AG10803 (cell line): ENCODE measurements around the gene HMGCLL1.

ENCODE experiments used
- DNase-seq: peaks from one replicate; pipeline ENCODE4 v3.0.0; 2010; ENCODE audit warnings: low read depth
- H3K4me3 ChIP-seq: 2 replicates; pipeline ENCODE4 v1.5.1; 2011; ENCODE audit warnings: mild to moderate bottlenecking, low read length, control low read depth
- TF ChIP-seq, protein P1 (sequence below): conservative IDR thresholded peaks from 2 replicates; pipeline ENCODE4 v1.5.1; 2011; ENCODE audit warnings: mild to moderate bottlenecking, low read length, control low read depth, inconsistent platforms

The HMGCLL1 gene

GRCh38 chr6:55566036-55566710, 12.8 kb downstream of the HMGCLL1 start:
- no peak for DNase-seq
- TF ChIP-seq, protein P1, sequence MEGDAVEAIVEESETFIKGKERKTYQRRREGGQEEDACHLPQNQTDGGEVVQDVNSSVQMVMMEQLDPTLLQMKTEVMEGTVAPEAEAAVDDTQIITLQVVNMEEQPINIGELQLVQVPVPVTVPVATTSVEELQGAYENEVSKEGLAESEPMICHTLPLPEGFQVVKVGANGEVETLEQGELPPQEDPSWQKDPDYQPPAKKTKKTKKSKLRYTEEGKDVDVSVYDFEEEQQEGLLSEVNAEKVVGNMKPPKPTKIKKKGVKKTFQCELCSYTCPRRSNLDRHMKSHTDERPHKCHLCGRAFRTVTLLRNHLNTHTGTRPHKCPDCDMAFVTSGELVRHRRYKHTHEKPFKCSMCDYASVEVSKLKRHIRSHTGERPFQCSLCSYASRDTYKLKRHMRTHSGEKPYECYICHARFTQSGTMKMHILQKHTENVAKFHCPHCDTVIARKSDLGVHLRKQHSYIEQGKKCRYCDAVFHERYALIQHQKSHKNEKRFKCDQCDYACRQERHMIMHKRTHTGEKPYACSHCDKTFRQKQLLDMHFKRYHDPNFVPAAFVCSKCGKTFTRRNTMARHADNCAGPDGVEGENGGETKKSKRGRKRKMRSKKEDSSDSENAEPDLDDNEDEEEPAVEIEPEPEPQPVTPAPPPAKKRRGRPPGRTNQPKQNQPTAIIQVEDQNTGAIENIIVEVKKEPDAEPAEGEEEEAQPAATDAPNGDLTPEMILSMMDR, result no peak
- no peak overlapping the region for H3K4me3 ChIP-seq

- TF ChIP-seq, protein P1, result no peak
- DNase-seq, result no peak
- H3K4me3 ChIP-seq, result no peak overlapping the region
Observed at GRCh38 chr6:55562318-55562717, 16.7 kb downstream of the HMGCLL1 start.

- TF ChIP-seq, protein P1, result no peak
- DNase-seq, result no peak
- H3K4me3 ChIP-seq, result no peak overlapping the region
Observed at GRCh38 chr6:55560290-55560885, 18.6 kb downstream of the HMGCLL1 start.

- TF ChIP-seq, protein P1, result no peak
- DNase-seq, result no peak
- no peak overlapping the region for H3K4me3 ChIP-seq
Observed at GRCh38 chr6:55557146-55557545, 21.8 kb downstream of the HMGCLL1 start.

DNA sequence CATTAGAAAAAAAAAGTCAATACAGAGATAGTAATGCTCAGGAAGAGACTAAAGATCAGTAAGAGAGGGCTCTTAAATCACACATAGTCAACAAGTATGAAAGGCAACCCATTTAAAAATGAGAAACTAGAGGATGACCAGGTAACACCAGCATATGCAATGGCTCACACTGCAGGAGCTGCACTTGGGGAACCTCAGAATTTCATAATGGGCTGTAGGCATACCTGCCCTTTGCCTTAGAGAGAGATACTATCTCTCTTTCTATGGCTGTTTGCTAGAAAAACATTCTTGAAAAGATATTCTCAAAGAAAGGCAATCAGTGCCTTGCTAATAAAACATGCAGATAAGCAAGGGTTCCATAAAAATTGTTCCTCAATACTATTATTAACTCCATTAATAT, 33.2 kb downstream of the HMGCLL1 start:
- TF ChIP-seq, protein P1, result no peak
- H3K4me3 ChIP-seq, result no peak overlapping the region
- DNase-seq, result no peak

DNA sequence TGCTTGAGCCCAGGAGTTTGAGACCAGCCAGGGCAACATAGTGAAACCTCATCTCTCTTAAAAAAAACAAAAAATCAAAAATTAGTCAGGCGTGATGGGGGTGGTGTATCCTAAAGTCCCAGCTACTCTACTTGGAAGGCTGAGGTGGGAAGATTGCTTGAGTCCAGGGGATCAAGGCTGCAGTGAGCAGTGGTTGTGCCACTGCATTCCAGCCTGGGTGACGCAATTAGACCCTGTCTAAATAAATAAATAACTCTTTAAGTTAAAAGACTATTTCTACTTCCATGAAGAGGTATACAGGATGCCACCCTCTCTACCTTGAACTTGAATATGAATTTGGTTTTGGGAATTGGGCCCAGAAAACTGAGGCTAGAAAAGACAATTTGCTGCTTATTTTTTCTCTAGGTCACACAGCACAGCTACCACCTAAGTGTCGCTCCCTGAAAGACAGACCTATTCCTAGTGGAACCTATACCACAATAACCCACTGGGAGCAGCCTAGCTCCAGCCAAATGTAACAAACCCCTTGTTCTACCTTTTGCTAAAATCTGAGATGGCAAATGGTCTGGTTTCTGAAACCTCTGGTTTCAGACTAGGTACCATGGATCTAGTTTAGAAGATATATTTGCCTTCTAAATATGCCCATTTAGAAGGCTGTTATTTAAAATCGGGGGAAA, 35.2 kb downstream of the HMGCLL1 start:
- H3K4me3 ChIP-seq, result no peak overlapping the region
- TF ChIP-seq, protein P1, result no peak
- no peak for DNase-seq

DNA sequence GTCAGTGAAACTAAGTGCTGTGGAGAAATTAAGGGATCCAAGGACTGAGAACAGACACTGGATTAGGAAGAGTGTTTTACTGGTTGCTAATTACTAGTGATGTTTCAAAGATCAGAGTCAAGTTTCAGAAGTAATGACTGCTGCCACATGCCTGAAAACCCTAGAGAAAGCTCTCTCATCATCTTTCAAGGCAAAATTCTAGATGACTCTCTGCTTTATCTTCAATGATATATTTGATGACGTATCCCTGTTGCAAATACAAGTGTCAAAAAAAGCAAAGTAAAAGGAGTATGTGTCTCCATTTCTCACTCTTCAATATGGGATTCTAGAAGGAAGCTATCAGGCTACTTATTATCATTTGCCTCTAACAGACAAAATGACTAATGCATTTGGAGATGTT, 38.0 kb downstream of the HMGCLL1 start:
- TF ChIP-seq, protein P1, result no peak
- no peak for DNase-seq
- H3K4me3 ChIP-seq, result no peak overlapping the region
